IMR-90 (cell line): ENCODE results near the gene ACOD1. TPM values are rescaled to one million over a fixed set of nuclear protein-coding genes. Genes with fewer than 3 reads are reported as not detected.
"Not testable (repeated sequence)": the region's sequence is repeated elsewhere in the genome, so short reads cannot be mapped to it uniquely, and the experiment has no call there.

Source experiments
- ATAC-seq: fragments of 200-7000 bp; cut with Tn5 transposase; 2 replicates; pipeline ENCODE4 v1.9.1; 2020; ENCODE audit warnings: low read depth, mild to moderate bottlenecking, moderate library complexity
- BruUV-seq: library from RNA; stranded (reverse); fragments of 400-500 nt; replicated peaks from 2 replicates; lab custom pipeline; 2021; lab: Mats Ljungman, UMichigan
- CTCF ChIA-PET: fragments of 300-600 bp; formaldehyde crosslinking; extraction: SDS; loops from one replicate; lab custom pipeline; 2021; ENCODE audit warnings: antibody characterized with exemption; lab: Yijun Ruan, JAX
- POLR2A ChIA-PET: fragments of 300-600 bp; sonication (Branson Sonifier 250); formaldehyde crosslinking; loops from one replicate; lab custom pipeline; 2022; ENCODE audit warnings: antibody characterized with exemption; ENCODE audit not compliant: unreplicated experiment; lab: Charles Lee
- DNase-seq: peaks from one replicate; pipeline ENCODE4 v3.0.0; 2013
- H2AFZ ChIP-seq: replicated peaks from 2 replicates; pipeline ENCODE3; 2013; ENCODE audit warnings: low read length, mild to moderate bottlenecking; ENCODE audit not compliant: poor library complexity
- H2AK5ac ChIP-seq: 2 replicates; pipeline ENCODE4 v1.6.1; 2013; ENCODE audit warnings: low read depth, low read length, inconsistent platforms
- H2AK9ac ChIP-seq: replicated peaks from 2 replicates; pipeline ENCODE3; 2013; ENCODE audit warnings: mild to moderate bottlenecking, low read depth, low read length, moderate library complexity; ENCODE audit not compliant: poor library complexity
- H2BK120ac ChIP-seq: 2 replicates; pipeline ENCODE4 v1.6.1; 2013; ENCODE audit warnings: low read depth, low read length, inconsistent platforms
- H2BK15ac ChIP-seq: 3 replicates; pipeline ENCODE4 v1.6.1; 2013; ENCODE audit warnings: low read depth, low read length, inconsistent platforms
- H2BK20ac ChIP-seq: 2 replicates; pipeline ENCODE4 v1.6.1; 2013; ENCODE audit warnings: low read depth, mild to moderate bottlenecking, inconsistent platforms, low read length, moderate library complexity
- H2BK5ac ChIP-seq: 2 replicates; pipeline ENCODE4 v1.6.1; 2013; ENCODE audit warnings: mild to moderate bottlenecking, low read depth, low read length, inconsistent platforms; ENCODE audit not compliant: poor library complexity, severe bottlenecking
- H3K14ac ChIP-seq: replicated peaks from 2 replicates; pipeline ENCODE4 v1.6.1; 2013; ENCODE audit warnings: low read depth, low read length, inconsistent platforms
- H3K18ac ChIP-seq: 2 replicates; pipeline ENCODE4 v1.6.1; 2013; ENCODE audit warnings: low read depth, low read length, control low read depth
- H3K23ac ChIP-seq: 2 replicates; pipeline ENCODE4 v1.6.1; 2013; ENCODE audit warnings: low read depth, low read length, inconsistent platforms
- H3K27ac ChIP-seq: 2 replicates; pipeline ENCODE4 v1.5.1; 2013; ENCODE audit warnings: mild to moderate bottlenecking, control low read depth, low read length; ENCODE audit not compliant: insufficient read depth
- H3K27me3 ChIP-seq: 2 replicates; pipeline ENCODE4 v1.6.1; 2013; ENCODE audit warnings: low read length; ENCODE audit not compliant: control insufficient read depth, insufficient read depth
- H3K36me3 ChIP-seq: 2 replicates; pipeline ENCODE4 v1.6.1; 2013; ENCODE audit warnings: low read length, mixed read lengths; ENCODE audit not compliant: control insufficient read depth, insufficient read depth
- H3K4ac ChIP-seq: 2 replicates; pipeline ENCODE4 v1.6.1; 2013; ENCODE audit warnings: low read depth, low read length, inconsistent platforms
- H3K4me1 ChIP-seq: 2 replicates; pipeline ENCODE4 v1.6.1; 2013; ENCODE audit warnings: low read length, mixed read lengths; ENCODE audit not compliant: control insufficient read depth, insufficient read depth
- H3K4me2 ChIP-seq: 2 replicates; pipeline ENCODE4 v1.6.1; 2013; ENCODE audit warnings: low read depth, mild to moderate bottlenecking, control low read depth, low read length, moderate library complexity
- H3K4me3 ChIP-seq: 2 replicates; pipeline ENCODE4 v1.5.1; 2013; ENCODE audit warnings: low read depth, mild to moderate bottlenecking, control low read depth, low read length, moderate library complexity; ENCODE audit not compliant: insufficient read depth
- H3K56ac ChIP-seq: 2 replicates; pipeline ENCODE4 v1.6.1; 2013; ENCODE audit warnings: low read length, inconsistent platforms; ENCODE audit not compliant: insufficient read depth; ENCODE audit errors: extremely low read depth
- H3K79me1 ChIP-seq, 2 experiments: 2 replicates each; pipeline ENCODE4 v1.6.1; 2013; ENCODE audit warnings: low read length in 2 of 2, inconsistent platforms in 1 of 2, low read depth in 1 of 2
- H3K9ac ChIP-seq: 2 replicates; pipeline ENCODE4 v1.6.1; 2013; ENCODE audit warnings: low read depth, low read length, control low read depth
- H3K9me1 ChIP-seq: 2 replicates; pipeline ENCODE4 v1.6.1; 2013; ENCODE audit warnings: low read length, inconsistent platforms; ENCODE audit not compliant: insufficient read depth
- H3K9me3 ChIP-seq: 2 replicates; pipeline ENCODE4 v1.6.1; 2013; ENCODE audit warnings: low read length; ENCODE audit not compliant: control insufficient read depth, insufficient read depth
- H4K20me1 ChIP-seq: 2 replicates; pipeline ENCODE4 v1.6.1; 2013; ENCODE audit warnings: low read length, inconsistent platforms; ENCODE audit not compliant: insufficient read depth
- H4K5ac ChIP-seq: 2 replicates; pipeline ENCODE4 v1.6.1; 2013; ENCODE audit warnings: mild to moderate bottlenecking, low read depth, low read length, control low read depth
- H4K8ac ChIP-seq, 2 experiments: 2 replicates each; pipeline ENCODE4 v1.6.1; 2013; ENCODE audit warnings: low read depth in 2 of 2, low read length in 2 of 2, control low read depth in 1 of 2, inconsistent platforms in 1 of 2
- H4K91ac ChIP-seq: 2 replicates; pipeline ENCODE4 v1.6.1; 2013; ENCODE audit warnings: low read depth, low read length, inconsistent platforms; ENCODE audit not compliant: insufficient read depth
- dilution Hi-C: fragments of 300-500 bp; cut with HindIII; formaldehyde crosslinking; loops from one replicate; pipeline ENCODE4 v1.14.3; 2018; ENCODE audit warnings: low sequenced_read_pairs; ENCODE audit not compliant: unreplicated experiment
- in situ Hi-C: fragments of 300-500 bp; cut with MboI; formaldehyde crosslinking; loops from 3 replicates; pipeline ENCODE4 v1.14.3; 2019; ENCODE audit warnings: low sequenced_read_pairs, inconsistent platforms, mixed read lengths
- intact Hi-C: fragments of 100-400 bp; cut with micrococcal nuclease; formaldehyde crosslinking; loops from 2 replicates; pipeline ENCODE4 v1.10.0; 2022
- polyA plus RNA-seq, 3 experiments: library from polyadenylated mRNA; depleted of rRNA; stranded (reverse); fragments of >200 nt; gene quantifications; 2 replicates each; pipeline ENCODE4 v1.2.3, GENCODE V29; 2012; ENCODE audit warnings: low replicate concordance in 1 of 3
- total RNA-seq: library from RNA; depleted of rRNA; stranded (reverse); fragments of >200 nt; gene quantifications from 2 replicates; pipeline ENCODE4 v1.2.3, GENCODE V29; 2012

Gene ACOD1
- total and polyA plus RNA-seq, 2 of the 4 experiments (the other 2 are of a cell fraction), result not detected

- POLR2A ChIA-PET, CTCF ChIA-PET, H3K4me3 ChIP-seq, H3K27ac ChIP-seq, H3K4me2 ChIP-seq, H2BK120ac ChIP-seq, H4K91ac ChIP-seq, H3K9me3 ChIP-seq, H2AK9ac ChIP-seq, H3K9ac ChIP-seq, in situ Hi-C loops, H3K18ac ChIP-seq, ATAC-seq, dilution Hi-C loops, H2AK5ac ChIP-seq, H3K36me3 ChIP-seq, H4K8ac ChIP-seq, H3K9me1 ChIP-seq, H2AFZ ChIP-seq, H3K4ac ChIP-seq, BruUV-seq, H3K14ac ChIP-seq, H2BK5ac ChIP-seq, H4K5ac ChIP-seq, H3K27me3 ChIP-seq, H2BK15ac ChIP-seq, H3K79me1 ChIP-seq, H3K4me1 ChIP-seq, H2BK20ac ChIP-seq, intact Hi-C loops, H3K56ac ChIP-seq, H4K20me1 ChIP-seq, H3K23ac ChIP-seq, DNase-seq: not testable (repeated sequence)
Observed at GRCh38 chr13:76959734-76960133, 11.4 kb downstream of the ACOD1 start.
